HCT116 (cell line): ENCODE results near the gene UQCRHL. TPM values are rescaled to one million over a fixed set of nuclear protein-coding genes. Genes with fewer than 3 reads are reported as not detected.

Experiments used
- ATAC-seq: fragments of 200-7000 bp; cut with Tn5 transposase; 2 replicates; pipeline ENCODE4 v1.9.1; 2020; ENCODE audit warnings: mild to moderate bottlenecking, moderate library complexity
- BruUV-seq: library from RNA; stranded (reverse); fragments of 400-500 nt; replicated peaks from 2 replicates; lab custom pipeline; 2021; lab: Mats Ljungman, UMichigan
- CTCF ChIA-PET: fragments of 300-600 bp; sonication (Branson Sonifier 250); formaldehyde crosslinking; loops from one replicate; lab custom pipeline; 2021; ENCODE audit warnings: antibody characterized with exemption; lab: Charles Lee
- POLR2A ChIA-PET: fragments of 300-600, 350-600 bp; sonication (Branson Sonifier 250); formaldehyde crosslinking; loops from one replicate; lab custom pipeline; 2021; ENCODE audit warnings: antibody characterized with exemption; lab: Charles Lee
- RAD21 ChIA-PET, 2 experiments: fragments of 300-600 bp; sonication (Branson Sonifier 250); formaldehyde crosslinking; loops; one replicate each; lab custom pipeline; 2023; ENCODE audit warnings: low total read pairs in 2 of 2; ENCODE audit not compliant: uncharacterized antibody in 2 of 2, unreplicated experiment in 2 of 2, low non-redundant PET in 1 of 2; lab: Charles Lee
- DNase-seq: peaks from one replicate; pipeline ENCODE4 v3.0.0-alpha.2; 2010; ENCODE audit warnings: low read depth, low spot score
- H2AFZ ChIP-seq: fragments of 200-600 bp; shearing (Covaris generic), sonication (generic); 2 replicates; pipeline ENCODE4 v1.6.1; 2017; ENCODE audit warnings: low read depth, mixed run types, mixed read lengths, antibody characterized with exemption, low read length; ENCODE audit not compliant: poor library complexity, severe bottlenecking
- H3K27ac ChIP-seq: 2 replicates; pipeline ENCODE4 v1.5.1; 2012; ENCODE audit warnings: low read depth, low read length
- H3K27me3 ChIP-seq: fragments of 200-600 bp; sonication (generic); 2 replicates; pipeline ENCODE4 v1.6.1; 2016; ENCODE audit warnings: mixed run types, low read length, mixed read lengths; ENCODE audit not compliant: insufficient read depth
- H3K36me3 ChIP-seq, 2 experiments: fragments of 200-500 bp in 1 of 2; fragments of 200-600 bp in 1 of 2; sonication (Bioruptor generic) in 1 of 2; sonication (generic) in 1 of 2; 2 replicates each; pipeline versions ENCODE4 v1.5.1 to v1.6.1; 2014 to 2016; ENCODE audit warnings: low read length in 2 of 2, inconsistent platforms in 1 of 2, mixed read lengths in 1 of 2, mixed run types in 1 of 2; ENCODE audit not compliant: insufficient read depth in 2 of 2, control insufficient read depth in 1 of 2
- H3K4me1 ChIP-seq, 2 experiments: fragments of 200-600 bp in 1 of 2; sonication (generic) in 1 of 2; 2 replicates each; pipeline versions ENCODE4 v1.5.1 to v1.6.1; 2012 to 2017; ENCODE audit warnings: low read length in 2 of 2, inconsistent platforms in 1 of 2, mild to moderate bottlenecking in 1 of 2, mixed read lengths in 1 of 2, mixed run types in 1 of 2, moderate library complexity in 1 of 2; ENCODE audit not compliant: insufficient read depth in 2 of 2, control insufficient read depth in 1 of 2
- H3K4me2 ChIP-seq: fragments of 200-600 bp; sonication (generic); 2 replicates; pipeline ENCODE4 v1.6.1; 2017; ENCODE audit warnings: mixed run types, low read length, mixed read lengths
- H3K4me3 ChIP-seq, 2 experiments: fragments of 200-600 bp in 1 of 2; sonication (generic) in 1 of 2; replicated peaks in 1 of 2; 2 replicates each; pipeline ENCODE4 v1.5.1; 2011 to 2016; ENCODE audit warnings: low read length in 2 of 2, control low read depth in 1 of 2, low read depth in 1 of 2, mild to moderate bottlenecking in 1 of 2, mixed read lengths in 1 of 2, mixed run types in 1 of 2
- H3K79me2 ChIP-seq: fragments of 200-600 bp; sonication (generic); 2 replicates; pipeline ENCODE4 v1.6.1; 2017; ENCODE audit warnings: mild to moderate bottlenecking, mixed run types, low read length, moderate library complexity, mixed read lengths; ENCODE audit not compliant: insufficient read depth
- H3K9ac ChIP-seq: fragments of 200-600 bp; sonication (generic); 2 replicates; pipeline ENCODE4 v1.6.1; 2016; ENCODE audit warnings: low read length, mixed read lengths
- H3K9me2 ChIP-seq: fragments of 200-600 bp; sonication (generic), shearing (Covaris generic); 2 replicates; pipeline ENCODE4 v1.6.1; 2017; ENCODE audit warnings: mixed run types, mild to moderate bottlenecking, moderate library complexity; ENCODE audit not compliant: insufficient read depth
- H3K9me3 ChIP-seq, 2 experiments: fragments of 200-500 bp in 1 of 2; fragments of 200-600 bp in 1 of 2; sonication (Bioruptor generic) in 1 of 2; sonication (generic) in 1 of 2; 2 replicates each; pipeline ENCODE4 v1.6.1; 2014 to 2017; ENCODE audit warnings: low read length in 2 of 2, mixed read lengths in 2 of 2, inconsistent platforms in 1 of 2, low read depth in 1 of 2, mild to moderate bottlenecking in 1 of 2, mixed run types in 1 of 2, moderate library complexity in 1 of 2; ENCODE audit not compliant: control insufficient read depth in 1 of 2, insufficient read depth in 1 of 2
- H4K20me1 ChIP-seq: fragments of 200-600 bp; sonication (generic), shearing (Covaris generic); 2 replicates; pipeline ENCODE4 v1.6.1; 2017; ENCODE audit warnings: mixed run types, mild to moderate bottlenecking, moderate library complexity; ENCODE audit not compliant: insufficient read depth
- ATF3 ChIP-seq: IDR thresholded peaks from 2 replicates; pipeline ENCODE4 v1.6.1; 2012
- CBX3 ChIP-seq: IDR thresholded peaks from 2 replicates; pipeline ENCODE4 v1.6.1; 2012; ENCODE audit warnings: low read depth
- CEBPB ChIP-seq: IDR thresholded peaks from 2 replicates; pipeline ENCODE4 v1.6.1; 2012; ENCODE audit warnings: low read depth
- ELF1 ChIP-seq: IDR thresholded peaks from 2 replicates; pipeline ENCODE4 v1.6.1; 2012; ENCODE audit warnings: low read depth, borderline replicate concordance
- EZH2 ChIP-seq: fragments of 200-600 bp; sonication (generic); IDR thresholded peaks from 2 replicates; pipeline ENCODE4 v1.6.1; 2017; ENCODE audit warnings: antibody characterized with exemption, mixed run types
- FOSL1 ChIP-seq: IDR thresholded peaks from 2 replicates; pipeline ENCODE4 v1.6.1; 2012; ENCODE audit warnings: low read depth
- JUND ChIP-seq: IDR thresholded peaks from 2 replicates; pipeline ENCODE4 v1.6.1; 2012
- POLR2A ChIP-seq: IDR thresholded peaks from 2 replicates; pipeline ENCODE4 v1.7.0; 2011; ENCODE audit warnings: borderline replicate concordance; ENCODE audit not compliant: insufficient read depth, insufficient read length; ENCODE audit errors: extremely low read depth
- REST ChIP-seq: IDR thresholded peaks from 2 replicates; pipeline ENCODE4 v1.6.1; 2012; ENCODE audit warnings: low read depth
- TCF7L2 ChIP-seq: IDR thresholded peaks from 2 replicates; pipeline ENCODE4 v1.7.0; 2011; ENCODE audit warnings: borderline replicate concordance, inconsistent platforms; ENCODE audit not compliant: insufficient read depth, insufficient read length; ENCODE audit errors: extremely low read depth
- ZBTB33 ChIP-seq: IDR thresholded peaks from 2 replicates; pipeline ENCODE4 v1.6.1; 2011; ENCODE audit warnings: mild to moderate bottlenecking, low read length, moderate library complexity; ENCODE audit not compliant: insufficient replicate concordance; ENCODE audit errors: extremely low read depth
- ZFX ChIP-seq: fragments of 450-650 bp; IDR thresholded peaks from 2 replicates; pipeline ENCODE4 v1.6.1; 2017
- ZNF274 ChIP-seq: fragments of 200-500 bp; sonication (Bioruptor generic); IDR thresholded peaks from 2 replicates; pipeline ENCODE4 v1.6.1; 2014; ENCODE audit warnings: mild to moderate bottlenecking, low read depth, low read length, inconsistent platforms
- intact Hi-C: fragments of 100-400 bp; cut with micrococcal nuclease; formaldehyde crosslinking; loops from 2 replicates; pipeline ENCODE4 v1.10.0; 2022
- total RNA-seq: library from RNA; stranded (reverse); gene quantifications from one replicate; pipeline ENCODE4 v1.2.1, GENCODE V29; 2021; ENCODE audit not compliant: unreplicated experiment

UQCRHL gene
- total RNA-seq, 1 experiment from 2014 or later = 2.5 TPM

GRCh38 chr1:15757575-15758342, 49.7 kb downstream of the UQCRHL start:
- Histone ChIP-seq H3K9me2 (no peaks in the 10 kb centered on the region), H3K4me2 (no peak overlapping the region), H3K9ac (no peak overlapping the region), H2AFZ (no peak overlapping the region), H4K20me1 (no peaks in the 10 kb centered on the region), H3K79me2 (no peaks in the 10 kb centered on the region), H3K27me3 (no peaks in the 10 kb centered on the region), H3K9me3 (no peaks in the 10 kb centered on the region), H3K36me3 (no peaks in the 10 kb centered on the region), H3K4me1 (peaks cover 5 to 31% of the 10 kb centered on the region in 2 experiments; a peak in 3 of 4 replicates), H3K27ac (no peak overlapping the region), H3K4me3 (no peak overlapping the region)
- DNase-seq = no peak
- no TSS peak for BruUV-seq
- TF ChIP-seq JUND (no peak), ATF3 (no peak), TCF7L2 (no peak), ZBTB33 (no peak), ZFX (no peak), CEBPB (no peak), CBX3 (no peak), POLR2A (no peak), REST (no peak), EZH2 (no peak), ZNF274 (no peak), ELF1 (no peak), FOSL1 (no peak)
- POLR2A ChIA-PET = no interaction called here
- RAD21 ChIA-PET = no interaction called here
- intact Hi-C loops = no loop called here
- no peak for ATAC-seq
- CTCF ChIA-PET = interaction anchor here (1.9 kb wide), 1 partner anchor 16 kb away, joined by 7 read pairs; no protein-coding TSS in a partner anchor
